ENCODE measurements around the gene ZNF438.

The ZNF438 gene

DNA sequence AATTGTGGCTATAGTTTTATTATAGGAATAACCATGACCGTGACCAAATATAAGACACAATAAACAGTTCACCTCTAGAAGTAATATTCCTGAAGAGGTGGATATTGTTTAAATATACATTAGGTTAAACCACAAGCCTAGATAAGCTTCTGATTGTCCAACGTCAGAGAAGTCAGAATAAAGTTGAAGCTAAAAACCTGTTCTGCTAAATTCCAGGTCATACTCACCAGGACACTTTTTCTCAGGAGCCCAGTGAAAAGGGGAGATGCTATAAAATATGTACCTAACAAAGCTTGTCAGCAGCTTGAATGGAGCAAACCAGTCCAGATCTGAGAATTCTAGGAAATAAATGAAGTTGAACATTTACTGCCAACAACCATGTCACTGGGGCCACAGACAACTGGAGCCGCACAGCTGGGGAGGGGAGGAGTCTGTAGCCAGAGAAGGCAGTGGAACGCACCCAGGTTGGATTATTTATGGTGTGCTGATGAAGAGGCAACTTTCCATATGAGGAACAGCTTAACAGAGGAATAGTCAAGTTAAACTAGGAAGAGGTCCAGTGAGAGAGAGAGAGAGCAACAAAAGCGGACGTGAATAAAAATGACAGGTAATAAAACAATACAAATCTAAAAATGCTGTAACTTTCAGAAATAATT is 191.1 kb downstream of the ZNF438 start:
- DNase-seq: no peak

DNA sequence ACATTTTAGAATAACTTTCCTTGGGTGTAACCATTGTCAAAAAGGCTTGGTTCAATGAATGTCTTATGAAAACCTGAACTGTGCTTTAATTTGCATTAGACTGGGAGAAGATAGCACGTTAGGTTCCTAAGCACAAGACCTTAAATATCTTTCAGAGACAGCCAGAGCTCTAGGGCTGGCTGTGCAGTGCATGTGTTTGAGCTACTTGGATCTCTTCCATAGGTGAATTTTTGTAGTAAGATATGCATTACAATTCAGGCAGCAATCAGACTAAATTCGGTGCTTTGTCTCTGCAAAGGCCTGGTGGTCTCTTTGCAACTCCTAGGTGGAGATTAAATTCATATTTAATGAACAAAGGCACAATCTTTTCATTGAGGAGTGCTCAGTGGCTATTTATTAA is 192.0 kb downstream of the ZNF438 start:
- no peak for DNase-seq

DNA sequence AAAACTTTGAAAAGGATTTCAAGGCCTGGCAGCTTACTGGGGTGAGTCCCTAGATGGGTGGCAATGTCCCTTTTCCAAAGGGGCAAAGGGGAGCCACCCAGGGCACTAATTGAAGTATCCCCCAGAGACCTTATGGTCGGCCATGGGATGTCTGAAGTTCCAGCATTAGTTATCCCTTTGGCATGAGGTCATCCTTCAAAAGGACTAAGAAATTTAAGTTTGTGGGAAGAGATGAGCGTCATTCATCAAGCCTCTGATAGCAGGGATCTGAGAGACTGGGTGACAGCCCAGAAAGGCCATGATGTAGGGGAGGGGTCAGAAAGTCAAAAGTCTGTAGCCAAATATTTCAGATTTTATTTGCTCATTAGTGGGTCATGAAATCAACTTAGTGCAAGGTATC is 195.3 kb downstream of the ZNF438 start:
- DNase-seq: no peak

DNA sequence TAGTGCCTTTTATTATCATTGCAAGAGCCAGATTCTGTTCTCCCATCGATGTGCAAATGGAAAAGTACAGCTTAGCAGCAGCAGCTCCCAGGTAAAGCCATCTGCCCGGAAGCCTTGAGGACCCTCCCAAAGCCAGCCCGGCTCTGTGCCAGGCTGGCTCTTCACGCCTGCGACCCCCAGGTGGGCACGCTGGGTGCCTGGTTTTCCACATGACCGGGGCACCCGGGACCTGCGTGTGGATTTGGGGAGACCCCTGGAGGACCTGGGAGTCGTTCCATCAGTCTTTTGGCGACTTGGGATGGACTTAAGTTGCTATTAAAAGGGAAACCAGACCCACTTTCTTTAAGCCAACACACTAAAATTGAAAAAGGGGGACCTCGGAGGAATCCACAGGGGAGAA is 196.5 kb downstream of the ZNF438 start:
- no peak for DNase-seq

DNA sequence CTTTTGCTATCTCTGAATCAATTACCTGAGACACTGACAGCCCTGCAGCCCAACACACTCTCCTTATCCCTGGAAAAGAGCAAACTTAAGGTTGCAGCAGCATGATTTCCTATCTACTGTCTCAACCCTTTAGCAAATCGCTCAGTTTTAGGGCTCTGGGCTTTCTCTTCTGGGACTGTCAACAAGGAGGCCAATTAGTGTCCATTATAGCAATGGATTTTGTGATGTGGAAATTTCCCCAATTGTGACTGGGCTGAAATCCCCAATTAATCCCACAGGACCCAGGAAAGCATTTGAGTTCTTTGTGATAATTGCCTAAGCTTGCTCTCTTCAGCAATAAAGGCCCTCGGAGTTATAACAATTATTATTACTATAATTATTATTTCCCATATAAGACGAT is 197.0 kb downstream of the ZNF438 start:
- DNase-seq: no peak

DNA sequence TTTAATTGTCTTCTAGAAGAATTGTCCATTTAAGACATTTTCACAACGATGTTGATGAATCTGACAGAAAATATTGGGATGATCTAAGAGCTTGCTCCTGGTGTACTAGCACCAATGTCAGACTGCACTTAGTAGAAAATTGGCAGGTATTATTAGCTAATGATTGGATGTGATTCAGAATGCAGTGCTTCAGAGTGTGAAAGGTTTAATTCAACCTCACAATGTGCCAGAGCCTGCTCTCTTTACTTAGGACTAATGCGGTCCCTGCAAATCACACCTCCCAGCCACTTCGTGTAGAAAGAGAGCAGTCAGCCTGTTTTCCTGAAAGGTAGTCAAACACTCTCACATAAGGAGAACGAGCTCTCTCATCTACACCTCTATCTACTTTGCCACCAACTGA is 197.5 kb downstream of the ZNF438 start:
- no peak for DNase-seq

DNA sequence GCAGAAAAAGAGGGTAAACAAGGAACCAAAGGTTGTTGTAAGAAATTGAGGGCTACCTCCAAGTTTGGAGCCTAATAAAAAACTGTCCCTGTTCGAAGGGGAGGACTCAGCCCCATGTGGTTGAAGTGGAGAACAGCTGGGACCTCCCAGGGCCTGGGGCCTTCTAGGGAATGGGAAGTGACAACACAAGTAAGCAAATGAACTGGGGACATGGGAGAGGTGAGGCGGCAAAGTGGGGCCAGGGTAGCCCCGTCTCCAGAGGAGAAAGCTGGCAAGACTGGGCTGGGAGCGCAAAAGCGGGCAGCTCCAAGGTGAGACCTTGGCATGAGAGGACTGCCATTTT is 198.1 kb downstream of the ZNF438 start:
- DNase-seq: no peak

DNA sequence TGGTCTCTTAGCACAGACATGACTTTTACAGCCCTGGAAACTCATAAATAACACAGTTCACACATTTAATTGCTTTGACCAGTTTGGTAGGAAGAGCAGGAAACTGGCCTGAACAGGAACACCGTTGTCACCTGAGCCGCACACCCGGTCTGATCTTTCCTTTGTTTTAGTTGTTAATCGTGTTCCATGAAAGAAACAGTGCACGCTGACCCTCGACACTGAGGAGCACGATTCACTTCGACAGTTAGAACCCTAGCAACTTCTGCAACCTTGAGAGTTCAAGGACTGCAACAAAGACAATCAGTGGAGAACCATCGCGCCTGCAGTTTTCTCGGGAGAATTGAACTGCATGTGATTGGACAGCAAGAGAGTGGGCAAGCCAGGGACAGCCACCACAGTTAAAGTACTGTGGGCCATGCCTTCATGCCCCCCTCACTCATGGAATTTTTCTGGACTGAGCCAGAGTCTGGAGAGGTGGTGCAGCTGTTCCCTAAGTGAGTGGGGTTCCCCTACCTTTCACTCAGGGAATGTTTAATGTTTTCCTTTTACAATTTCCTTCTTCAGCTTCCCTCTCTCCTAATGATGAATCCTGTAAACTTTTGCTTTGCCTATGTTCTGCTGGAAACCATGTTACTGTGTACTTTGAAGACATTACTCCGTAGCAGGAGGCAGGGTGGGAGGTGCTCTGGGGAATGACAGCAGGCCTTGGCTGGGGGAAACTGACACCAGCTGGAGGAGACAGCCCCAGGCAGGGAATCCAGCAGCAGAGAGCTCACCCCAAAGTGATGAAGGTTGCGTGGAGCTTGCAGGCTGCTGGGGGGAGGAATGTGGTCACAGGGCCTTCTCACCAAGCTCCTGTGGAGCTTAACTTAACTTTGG is 198.7 kb downstream of the ZNF438 start:
- DNase-seq: no peak

DNA sequence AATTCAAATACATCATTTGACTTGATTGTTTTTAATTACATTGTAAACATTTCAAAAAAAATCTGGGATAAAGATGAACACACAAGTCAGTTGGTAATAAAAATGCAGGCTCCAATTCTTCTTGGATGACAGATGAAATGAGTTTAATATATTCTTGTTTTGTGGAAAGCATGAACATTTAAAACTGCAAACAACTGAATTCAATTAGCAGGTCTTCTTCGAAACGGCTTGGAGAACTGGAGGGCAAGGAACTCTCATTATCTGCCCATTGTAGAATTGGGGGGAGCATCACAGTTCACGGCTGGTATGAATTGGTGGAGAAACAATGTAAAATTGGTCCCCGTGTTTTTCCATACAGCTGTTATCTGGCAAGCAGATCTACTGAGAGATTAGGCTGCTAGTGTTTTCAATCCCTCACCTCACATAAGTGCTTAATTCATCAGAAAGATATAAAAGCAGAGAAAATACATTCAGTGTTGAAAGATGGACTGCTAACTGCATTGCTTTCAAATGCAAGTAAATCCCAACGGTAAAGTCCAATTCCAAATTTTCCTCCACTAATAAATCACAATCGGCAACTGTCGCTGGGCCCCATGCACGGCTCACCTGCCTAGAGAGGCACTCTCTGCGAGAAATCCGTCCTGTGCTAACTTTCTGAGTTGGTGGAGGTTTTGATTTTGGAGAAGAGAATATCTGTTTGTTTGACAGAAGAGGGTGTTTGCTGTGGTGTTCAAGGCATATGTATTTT is 199.5 kb downstream of the ZNF438 start:
- no peak for DNase-seq

DNA sequence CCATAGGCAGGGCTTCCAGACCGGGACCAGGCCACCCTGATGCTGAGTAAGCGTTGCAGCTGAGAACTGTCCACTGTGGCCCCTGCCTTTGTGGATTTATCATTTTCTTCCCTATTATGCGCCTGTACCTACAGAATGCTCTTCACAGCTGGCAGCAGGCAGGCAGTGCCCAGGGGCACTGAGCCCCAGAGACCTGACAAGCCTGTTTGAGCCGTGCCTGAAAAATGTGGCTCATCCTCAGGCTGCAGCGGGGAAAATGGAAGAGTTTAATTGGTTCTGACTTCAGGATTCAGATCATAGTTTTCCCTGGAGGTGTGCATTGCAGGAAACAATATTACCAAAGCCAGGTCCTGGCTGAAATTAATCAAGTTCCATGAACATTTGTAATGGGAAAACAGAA is 200.2 kb downstream of the ZNF438 start:
- no peak for DNase-seq

DNA sequence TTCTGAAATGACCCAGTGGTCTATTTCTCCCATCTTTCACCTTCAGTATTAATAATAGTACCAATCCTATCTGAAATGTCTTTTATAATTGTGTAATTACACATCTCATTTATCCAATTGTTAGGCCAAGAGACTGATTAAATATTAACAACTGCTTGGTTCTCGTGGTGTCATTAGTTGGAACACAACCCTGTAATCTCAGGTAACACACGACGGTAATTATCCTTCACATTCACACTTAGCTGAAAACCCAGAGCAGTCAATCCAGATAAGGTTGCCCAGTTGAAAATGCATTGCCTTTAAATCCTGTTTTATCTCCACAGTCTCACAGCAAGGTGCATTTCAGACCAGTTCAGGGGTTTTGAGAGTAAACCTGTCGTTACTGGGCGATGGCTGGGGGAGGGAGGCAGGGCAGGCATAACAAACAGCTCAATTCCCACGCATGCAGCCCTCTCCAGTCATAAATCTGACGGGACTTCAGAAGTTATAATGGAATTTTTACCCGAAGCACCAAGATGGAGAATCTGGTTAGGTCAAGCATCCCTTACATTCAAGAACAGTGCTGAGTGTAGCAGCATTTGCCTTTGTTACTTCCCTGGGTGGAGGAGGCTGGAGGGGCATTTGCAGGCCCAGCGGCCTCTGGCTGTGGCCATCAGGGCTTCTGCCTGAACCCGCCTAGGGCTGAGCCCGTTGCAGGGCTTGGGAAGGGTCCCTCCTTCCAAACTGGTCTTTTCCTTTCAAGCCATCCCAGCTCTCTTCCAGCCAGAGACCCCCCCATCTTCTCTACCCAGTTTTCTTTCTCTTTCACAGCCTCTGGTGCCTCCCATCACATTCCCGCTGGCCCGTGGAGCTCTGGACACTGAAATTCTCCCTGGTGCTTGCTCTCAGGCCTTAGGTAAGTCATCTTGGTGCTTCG is 201.1 kb downstream of the ZNF438 start:
- no peak for DNase-seq

DNA sequence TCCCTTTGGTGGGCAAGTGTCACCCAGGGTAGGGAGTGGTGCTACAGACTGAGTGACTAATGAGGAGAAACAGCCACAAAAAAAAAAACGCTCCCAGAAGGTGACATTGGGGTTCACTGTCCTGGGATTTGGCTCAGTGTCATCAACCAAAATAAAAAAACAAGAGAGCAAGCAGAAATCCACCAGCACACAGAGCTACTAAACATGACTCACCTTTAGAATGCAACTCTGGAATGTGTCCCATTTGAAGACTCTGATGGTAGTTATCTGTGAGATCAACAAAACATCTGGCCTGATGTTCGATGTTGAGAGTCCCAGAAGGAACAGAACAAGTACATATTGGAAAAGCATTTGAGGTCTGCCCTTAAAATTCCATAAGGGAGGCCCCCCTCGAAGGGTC is 201.8 kb downstream of the ZNF438 start:
- no peak for DNase-seq

DNA sequence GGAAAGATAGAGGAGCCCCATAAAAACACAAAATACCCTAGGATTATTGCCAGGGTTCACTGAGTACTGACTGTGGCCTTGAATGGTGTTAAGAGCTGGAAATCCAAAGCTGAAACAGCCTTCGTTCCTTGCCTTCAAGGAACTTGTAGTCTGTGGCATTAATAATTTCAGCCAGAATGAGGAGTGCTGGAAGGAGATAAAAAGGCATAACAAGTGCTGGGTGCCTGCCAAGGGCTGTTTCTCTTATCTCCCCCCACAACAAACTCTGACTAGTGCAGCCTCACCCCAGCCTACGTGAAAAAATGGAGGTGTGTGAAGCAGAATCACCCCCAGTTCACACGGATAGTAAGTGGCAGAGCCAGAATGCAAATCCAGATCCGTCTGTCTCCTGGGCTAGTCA is 203.0 kb downstream of the ZNF438 start:
- DNase-seq: no peak

DNA sequence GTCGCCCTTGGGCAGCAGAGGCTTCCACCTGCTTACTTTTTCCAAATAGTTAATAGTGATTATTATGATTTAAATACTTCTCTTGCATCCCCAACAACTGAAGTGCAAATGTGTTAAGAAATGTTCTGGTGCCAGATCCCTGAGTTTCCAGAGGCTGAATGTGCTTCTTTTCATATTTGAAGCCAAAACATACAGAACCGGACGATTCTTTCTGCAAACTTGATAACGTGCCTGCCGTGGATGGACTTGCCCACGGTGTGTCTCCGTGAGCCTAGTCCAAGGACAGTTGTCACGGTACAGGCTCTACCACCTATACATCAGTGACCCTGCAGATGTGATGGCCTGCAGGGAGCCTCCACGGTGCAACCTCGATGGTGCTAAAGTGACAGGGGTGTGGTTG is 203.5 kb downstream of the ZNF438 start:
- no peak for DNase-seq

DNA sequence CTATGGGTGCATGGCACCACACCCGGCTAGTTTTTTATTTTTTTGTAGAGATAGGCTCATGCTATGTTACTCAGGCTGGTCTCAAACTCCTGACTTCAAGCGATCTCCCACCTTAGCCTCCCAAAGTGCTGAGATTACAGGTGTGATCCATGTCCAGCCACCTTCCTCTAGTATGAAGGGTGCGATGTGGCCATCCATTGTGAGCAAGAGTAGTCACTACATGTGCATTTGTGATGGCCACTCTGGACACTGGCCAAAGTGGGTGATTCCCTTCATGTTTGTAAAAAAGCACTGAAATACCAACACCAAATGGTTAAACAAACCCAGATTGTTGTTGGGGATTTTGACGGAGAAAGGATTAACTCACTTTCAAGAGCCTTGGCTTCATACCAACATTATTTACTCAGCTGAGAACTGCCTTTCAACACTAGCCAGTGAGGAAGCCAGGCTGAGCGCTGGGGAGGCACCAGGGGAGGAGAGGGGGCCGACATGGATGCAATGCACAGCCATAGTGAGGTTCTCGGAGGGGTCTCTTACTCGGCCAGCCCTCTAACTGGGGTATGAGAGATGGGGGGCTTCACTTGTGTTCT is 204.0 kb downstream of the ZNF438 start:
- peak in 1 of 2 experiments; percentile 9 for DNase-seq

DNA sequence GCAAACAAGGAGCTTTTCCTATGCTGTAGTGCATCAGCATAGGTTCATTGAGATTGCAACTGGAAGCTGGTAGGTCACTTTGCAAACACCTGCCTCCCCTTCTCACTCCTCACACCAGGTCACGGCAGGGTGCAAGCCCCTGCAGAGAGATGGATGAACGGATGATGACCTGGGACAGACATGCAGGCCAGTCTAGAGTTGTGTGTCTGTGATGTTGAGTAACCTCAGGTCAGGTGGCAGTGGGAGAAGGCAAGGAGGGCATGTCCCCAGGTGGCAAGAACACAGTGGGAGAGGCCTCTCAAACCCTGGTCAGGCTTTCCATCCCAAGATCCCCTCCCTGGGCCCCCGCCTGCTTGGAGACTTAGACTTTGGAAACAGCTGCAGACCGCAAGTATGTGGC is 205.0 kb downstream of the ZNF438 start:
- DNase-seq: no peak

DNA sequence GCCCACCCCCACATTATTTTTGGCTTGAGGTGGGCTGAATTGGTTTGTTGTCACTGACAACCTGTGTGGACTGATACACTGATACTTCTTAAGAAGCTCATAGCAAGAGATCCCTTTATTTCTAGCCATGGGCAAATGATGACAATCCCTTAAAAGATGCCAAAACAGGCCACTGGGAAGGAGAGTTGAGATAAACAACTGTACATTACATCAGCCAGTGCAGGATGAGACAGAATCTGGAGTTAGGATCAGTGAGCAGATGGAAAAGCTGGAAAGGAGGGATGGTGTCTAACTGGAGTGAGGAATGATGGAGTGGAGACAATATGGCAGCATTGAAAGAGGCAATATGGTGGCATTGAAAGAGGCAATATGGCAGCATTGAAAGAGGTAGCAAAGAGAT is 206.2 kb downstream of the ZNF438 start:
- no peak for DNase-seq

DNA sequence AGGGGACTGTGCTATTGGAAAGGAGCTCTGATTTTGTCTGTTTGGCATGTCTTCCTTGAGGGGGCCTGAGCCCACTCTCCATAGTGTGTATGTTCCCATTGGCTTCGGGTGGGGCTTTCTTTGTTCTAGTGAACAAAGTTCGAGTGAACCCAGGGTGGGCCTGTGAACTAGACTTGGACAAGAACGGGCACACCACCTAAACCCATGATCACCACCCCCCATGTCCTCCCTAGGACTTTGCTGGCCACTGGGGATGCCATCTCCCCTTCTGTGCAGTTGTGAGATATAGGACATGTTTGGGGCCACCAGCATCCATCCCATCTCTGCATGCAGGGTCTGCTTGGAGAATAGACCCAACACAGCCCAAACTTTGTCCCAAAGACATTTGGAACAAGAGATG is 206.6 kb downstream of the ZNF438 start:
- no peak for DNase-seq

DNA sequence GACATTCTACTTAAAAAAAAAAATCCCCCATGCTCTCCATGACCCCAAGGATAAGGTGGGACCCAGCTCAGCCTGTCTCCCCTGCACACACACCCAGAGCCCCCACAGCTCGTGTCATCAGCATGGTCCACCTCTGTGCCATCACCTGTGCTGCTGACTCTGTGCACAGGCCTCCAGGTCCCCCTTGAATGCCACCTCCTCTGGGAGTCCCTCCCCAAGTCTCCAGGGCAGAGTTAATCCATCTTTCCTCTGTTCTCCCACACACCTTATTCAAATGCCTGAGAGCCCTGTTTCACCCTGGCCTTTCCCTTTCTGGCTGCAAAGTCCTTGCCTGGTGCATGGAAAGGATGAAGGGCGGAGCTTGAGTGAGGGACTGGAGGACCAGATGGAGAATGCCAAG is 208.0 kb downstream of the ZNF438 start:
- no peak for DNase-seq

DNA sequence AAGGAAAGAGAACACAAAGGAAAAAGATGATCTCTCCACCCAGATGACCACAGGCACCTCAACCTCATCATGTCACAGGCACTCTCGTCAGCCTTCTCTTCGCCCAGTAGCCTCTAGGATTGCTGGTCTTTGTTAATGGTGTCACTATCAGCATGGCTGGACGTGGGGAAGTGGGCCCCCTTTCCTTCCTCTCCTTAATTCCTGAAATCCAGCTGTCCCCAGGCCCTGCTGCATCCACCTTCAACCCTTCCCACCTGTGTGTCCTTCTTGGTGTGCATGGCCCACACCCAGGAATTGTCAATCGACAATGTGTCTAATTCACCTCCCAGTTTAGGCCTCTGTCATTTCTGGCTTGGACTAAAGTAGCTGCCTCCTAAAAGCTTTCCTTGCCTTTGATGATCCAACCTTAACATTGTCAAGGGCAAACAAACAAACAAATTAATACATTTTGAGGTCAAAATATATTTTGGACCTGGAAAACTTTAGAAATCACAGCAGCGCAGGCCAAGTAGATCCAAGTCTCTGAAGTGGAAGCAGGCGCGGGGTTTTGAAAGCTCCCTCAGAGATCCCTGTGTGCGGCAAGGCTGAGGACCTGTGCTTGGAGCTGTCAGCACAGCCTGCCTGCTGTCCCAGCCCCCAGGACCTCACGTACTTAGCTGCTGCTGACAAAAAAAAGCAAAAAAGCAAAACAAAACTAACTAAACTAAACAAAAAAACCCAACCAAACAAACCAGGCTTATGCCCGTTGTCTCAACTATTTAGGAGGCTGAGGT is 208.8 kb downstream of the ZNF438 start:
- no peak for DNase-seq

DNA sequence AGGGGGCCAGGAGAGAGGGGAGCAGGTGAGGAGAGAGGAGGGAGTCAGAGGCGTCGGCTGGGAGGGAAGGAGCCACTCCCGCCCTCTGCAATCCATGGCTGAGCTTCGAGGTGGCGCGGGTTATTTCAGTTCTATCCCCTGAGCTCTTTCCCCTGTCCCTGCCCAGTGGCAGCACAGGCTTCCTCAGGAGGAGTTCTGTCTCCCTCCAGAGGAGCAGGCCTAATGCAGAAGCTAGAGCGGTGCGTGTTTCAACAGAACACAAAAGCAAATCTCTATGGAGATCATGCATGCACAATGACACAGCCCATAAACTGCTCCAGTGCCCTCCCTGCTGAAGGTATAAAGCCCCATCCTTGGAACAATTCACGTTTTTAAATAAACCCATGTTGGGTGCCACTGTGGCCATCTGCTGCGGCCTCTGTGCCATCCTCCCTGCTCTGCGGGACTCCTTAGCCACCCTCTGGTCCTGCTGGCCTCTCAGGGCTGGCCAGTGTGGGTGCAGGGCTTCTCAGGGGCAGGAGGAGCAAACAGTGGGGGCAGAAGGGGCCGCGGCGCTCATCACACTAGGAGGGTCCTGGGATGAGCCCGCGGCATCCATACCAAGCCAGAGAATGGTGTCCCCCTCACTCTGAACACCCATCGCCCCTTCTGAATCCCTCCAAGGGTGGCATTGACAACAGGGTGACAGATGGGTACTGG is 209.5 kb downstream of the ZNF438 start:
- DNase-seq: no peak

All from NCI-H524 (cell line).